Skeletal muscle cell (primary cell): ENCODE measurements around the gene PASK.

Experiments
- DNase-seq: peaks from one replicate; pipeline ENCODE4 v3.0.0-alpha.2; 2010; ENCODE audit warnings: low read depth
- H3K4me3 ChIP-seq: 2 replicates; pipeline ENCODE4 v1.5.1; 2011; ENCODE audit warnings: low read depth, mild to moderate bottlenecking, control low read depth, low read length, moderate library complexity

Gene PASK

DNA sequence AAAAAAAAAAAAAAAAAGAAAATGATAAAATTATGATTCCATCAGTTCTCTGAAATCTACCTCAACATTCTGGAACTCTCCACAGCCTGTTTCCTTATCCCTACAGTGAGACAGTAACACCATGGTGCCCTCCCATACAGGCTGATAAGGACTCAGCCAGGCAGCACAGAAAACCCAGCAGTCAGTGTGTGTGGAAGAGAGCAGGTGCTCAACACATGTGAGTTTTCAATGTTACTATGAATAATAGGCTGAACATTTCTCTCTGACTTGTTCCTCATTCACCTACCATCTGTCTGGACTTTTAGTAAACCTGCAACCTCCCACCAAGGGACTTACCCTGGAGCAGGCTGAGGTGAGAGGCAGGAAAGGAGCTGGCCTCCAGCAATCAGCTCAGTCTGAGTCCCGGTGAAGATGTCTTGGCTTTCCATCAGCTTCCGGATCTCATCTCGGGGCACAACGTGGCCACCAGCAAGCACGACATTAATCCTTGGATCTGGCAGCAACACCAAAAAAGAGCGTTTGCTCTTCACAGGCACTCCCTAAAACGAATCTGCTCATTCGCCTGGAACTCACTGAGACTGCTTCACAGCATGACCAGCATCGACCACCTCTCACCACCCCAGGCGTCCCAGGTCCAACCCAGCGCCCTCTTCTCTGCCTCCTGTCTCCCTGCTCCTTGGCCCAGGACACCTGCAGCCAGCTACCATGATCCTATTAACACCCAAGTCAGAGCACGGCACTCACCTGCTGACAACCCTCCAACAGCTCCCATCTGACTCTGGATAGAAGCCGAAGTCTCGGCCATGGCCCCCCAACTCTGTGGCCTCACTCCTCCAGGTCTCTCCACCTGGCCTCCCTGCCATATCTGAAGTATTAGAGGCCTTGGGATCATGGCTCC is 16.5 kb downstream of the PASK start:
- H3K4me3 ChIP-seq, result no peak overlapping the region
- DNase-seq, result no peak

GRCh38 chr2:241131531-241131930 is 17.7 kb downstream of the PASK start:
- no peak for DNase-seq
- no peak overlapping the region for H3K4me3 ChIP-seq

GRCh38 chr2:241130316-241130715 is 19.0 kb downstream of the PASK start:
- no peak for DNase-seq
- no peak overlapping the region for H3K4me3 ChIP-seq

DNA sequence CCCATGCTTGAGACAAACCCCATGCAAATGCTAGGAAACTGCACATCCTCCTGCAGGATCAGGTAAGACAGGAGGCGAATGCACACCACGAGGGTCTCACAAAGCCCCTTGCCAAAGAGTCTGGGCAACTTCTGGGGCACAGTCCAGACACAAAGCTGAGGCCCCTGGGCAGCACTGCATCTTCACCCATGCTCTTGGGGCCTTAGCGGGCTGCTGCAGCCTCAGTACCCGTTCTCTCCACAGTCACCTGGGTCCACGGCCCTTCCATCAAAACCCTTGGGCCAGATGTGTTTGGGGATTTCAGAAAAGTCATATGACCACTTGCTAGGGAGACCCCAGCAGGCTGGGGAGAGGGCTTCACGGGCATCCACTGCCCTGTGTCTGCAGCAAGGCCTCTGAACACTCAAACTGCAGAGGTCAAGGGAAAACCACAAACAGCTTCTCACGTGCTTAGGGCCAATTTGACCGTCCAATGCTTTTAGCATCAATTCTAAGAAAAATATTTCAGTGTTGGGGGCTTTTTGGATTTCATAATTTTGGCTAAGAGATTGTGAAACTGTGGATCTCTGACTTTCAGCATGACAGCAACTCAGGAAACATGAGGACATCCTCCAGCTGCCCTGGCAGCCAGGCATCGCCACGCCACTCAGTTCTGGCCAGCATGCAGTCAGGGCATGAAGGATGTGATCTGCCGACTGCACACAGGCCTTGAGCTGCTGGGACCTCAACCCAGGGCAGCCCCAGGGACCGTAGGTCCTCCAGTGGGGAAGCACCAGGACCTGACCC is 20.0 kb downstream of the PASK start:
- H3K4me3 ChIP-seq, result no peak overlapping the region
- no peak for DNase-seq

DNA sequence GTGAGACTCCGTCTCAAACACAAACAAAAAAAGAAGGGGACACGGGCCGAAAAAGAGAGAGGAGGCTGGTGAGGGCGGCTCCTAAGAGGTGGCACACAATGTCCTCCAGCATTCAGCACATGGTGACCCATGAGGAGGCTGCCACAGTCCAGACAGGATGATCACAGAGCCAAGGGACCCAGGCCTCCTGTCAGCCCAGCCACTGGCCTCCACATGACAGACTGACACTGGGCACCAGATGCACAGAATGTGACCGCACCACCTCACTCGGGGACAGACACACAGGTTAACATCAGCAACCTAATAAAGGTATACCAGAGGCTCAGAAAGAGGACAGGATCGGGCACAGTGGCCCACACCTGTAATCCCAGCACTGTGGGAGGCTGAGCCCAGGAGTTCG is 21.0 kb downstream of the PASK start:
- H3K4me3 ChIP-seq, result no peak overlapping the region
- DNase-seq, result no peak

GRCh38 chr2:241126771-241127202 is 22.5 kb downstream of the PASK start:
- H3K4me3 ChIP-seq, result no peak overlapping the region
- DNase-seq, result no peak

- DNase-seq, result no peak
Measured at GRCh38 chr2:241126201-241126611, 23.1 kb downstream of the PASK start.

DNA sequence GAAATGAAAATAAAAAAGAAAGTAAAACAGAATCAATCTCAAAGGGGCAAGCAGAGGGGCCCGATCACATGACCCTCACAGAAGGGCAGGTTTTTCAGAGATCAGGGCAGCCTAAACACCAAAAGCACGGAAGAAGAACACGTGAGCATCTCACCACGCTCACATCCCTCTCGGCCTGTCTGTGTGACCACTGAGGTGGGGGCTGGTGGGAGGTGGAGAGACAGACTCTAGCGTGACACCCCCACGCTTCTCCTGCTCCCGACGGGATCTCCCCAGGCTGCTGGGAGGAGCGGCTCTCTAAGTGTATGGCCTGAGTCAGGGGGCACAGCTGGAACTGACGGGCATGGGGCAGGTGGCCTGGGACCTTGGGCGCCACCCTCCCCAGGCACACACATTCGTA is 23.6 kb downstream of the PASK start:
- H3K4me3 ChIP-seq, result no peak overlapping the region
- no peak for DNase-seq

More at GRCh38 chr2:241126201-241126611, 23.1 kb downstream of the PASK start:
- H3K4me3 ChIP-seq, result no peak overlapping the region

DNA sequence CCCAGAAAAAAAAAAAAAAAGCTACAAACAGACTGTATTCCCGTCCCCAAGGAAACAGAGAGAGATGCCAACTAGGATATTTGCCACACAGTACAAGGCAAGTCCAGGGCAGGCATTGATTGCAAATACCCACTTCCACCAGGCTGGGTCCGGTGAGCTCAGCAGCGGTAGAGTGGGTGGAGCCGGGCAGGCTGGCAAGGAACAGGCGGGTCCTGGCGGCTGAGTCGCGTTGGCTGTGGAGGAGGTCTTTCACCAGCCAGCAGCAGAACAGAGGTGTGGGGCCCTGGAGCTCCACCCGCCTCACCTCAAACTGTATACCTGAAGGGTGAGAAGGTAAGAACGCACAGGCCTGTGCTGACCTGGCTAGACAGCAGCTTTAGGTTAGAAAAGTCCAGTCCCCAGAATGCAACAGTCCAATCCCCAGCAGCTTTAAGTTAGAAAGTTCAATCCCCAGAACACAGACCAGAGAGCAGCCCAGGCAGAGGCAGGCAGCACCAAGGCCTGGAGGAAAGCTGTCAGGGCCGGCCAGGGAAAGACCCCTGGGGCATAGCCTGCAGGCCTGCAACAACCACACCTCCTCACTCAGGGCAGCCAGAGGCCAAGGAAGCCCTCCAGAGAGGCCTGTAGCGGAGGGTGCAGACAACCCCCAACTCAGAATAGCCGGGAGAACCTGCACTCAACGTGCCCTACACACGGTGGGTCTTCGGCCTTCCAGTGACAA is 25.3 kb downstream of the PASK start:
- H3K4me3 ChIP-seq, result no peak overlapping the region
- no peak for DNase-seq

- no peak for DNase-seq
- H3K4me3 ChIP-seq, result no peak overlapping the region
Measured at GRCh38 chr2:241122376-241123002, 26.8 kb downstream of the PASK start.

GRCh38 chr2:241121008-241121407 is 28.3 kb downstream of the PASK start:
- no peak overlapping the region for H3K4me3 ChIP-seq
- no peak for DNase-seq

DNA sequence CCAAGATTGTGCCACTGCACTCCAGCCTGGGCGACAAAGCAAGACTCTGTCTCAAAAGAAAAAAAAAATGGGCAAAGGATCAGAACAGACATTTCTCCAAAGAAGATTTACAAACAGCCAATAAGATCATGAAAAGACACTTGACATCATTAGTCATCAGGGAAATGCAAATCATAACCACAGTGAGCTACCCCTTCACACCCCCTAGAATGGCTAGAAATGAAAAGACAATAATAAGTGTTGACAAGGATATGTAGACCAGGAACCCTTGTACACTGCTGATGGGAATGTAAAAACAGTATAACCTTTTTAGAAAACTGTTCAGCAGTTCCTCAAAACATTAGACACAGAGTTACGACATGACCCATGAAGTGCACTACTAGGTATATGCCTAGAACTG is 28.8 kb downstream of the PASK start:
- no peak overlapping the region for H3K4me3 ChIP-seq
- DNase-seq, result no peak

DNA sequence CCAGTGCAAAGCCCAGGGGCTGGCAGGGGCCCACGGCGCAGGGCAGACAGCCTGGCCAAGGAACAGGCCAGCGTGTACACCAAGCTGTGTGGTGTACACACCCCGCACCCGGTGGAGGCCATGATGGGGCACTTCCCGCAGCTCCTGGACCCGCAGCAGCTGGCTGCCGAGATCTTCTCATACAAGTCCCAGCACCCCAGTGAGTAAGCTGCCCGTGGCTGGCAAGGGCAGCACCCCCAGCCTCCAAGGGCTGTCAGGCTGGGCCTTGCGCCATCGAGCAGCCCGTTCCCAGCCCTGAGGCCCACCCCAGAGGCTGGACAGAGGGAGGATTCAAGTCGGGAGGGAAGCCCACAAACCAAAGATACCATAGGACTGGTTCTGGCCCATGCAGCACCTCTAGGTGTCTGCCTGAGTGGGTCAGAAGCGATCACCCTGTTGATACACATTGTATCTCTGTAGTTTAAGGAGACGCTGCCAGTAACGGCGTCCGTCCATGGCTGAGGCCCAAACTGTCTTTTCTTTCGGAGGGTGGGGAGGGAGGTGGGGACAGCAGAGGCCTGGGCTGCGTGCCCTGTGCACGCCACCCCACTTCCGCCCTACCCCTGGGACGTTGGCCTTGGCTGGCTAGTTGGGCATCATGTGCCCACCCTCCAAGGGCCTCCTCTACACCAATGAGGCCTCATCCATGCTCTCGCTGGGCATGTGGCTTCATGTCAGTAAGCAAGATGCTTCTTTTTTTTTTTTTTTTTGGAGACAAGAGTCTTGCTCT is 30.4 kb downstream of the PASK start:
- no peak for DNase-seq
- no peak overlapping the region for H3K4me3 ChIP-seq

GRCh38 chr2:241116606-241117560 is 32.4 kb downstream of the PASK start:
- DNase-seq, result no peak
- H3K4me3 ChIP-seq, result no peak overlapping the region

- no peak overlapping the region for H3K4me3 ChIP-seq
- no peak for DNase-seq
Measured at GRCh38 chr2:241115361-241115760, 33.9 kb downstream of the PASK start.

DNA sequence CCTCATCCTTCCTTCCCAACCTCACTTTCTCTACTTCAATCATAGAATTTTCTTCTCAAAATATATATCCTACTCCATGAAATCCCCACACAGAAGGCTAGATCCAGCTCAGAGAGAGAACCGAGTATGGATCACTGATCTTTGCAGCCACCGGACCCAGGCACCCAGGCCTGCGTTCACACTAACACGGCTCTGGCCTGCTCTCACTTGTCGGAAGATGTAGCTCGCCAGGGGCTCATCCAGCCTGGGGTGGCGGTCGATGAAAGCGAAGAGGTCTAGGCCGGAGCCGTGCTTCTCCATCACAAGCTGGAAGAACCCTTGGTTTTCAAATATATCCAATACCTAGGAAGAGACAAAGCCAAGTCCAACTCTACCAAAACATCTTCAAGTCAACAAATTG is 34.4 kb downstream of the PASK start:
- no peak for DNase-seq
- H3K4me3 ChIP-seq, result no peak overlapping the region

DNA sequence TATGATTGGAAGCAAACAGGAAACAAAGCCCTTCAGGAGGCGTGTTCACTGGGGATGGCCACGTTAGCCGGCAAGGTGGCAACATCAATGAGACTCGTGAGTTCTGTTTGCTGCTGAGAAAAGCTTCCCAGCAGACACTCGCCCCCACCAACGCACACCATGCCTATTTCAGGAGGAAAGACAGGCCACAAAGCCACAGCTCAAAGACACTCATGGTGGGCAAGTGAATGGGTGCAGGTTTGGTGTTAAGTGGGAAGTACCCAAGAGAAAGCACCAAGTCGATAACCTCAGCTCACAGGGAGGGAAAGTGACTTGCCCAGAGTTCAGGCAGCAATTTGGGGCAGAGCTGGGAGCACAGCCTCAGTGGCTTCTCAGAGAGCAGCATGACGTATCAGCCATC is 36.7 kb downstream of the PASK start:
- H3K4me3 ChIP-seq, result no peak overlapping the region
- no peak for DNase-seq

- no peak overlapping the region for H3K4me3 ChIP-seq
- DNase-seq, result no peak
Measured at GRCh38 chr2:241112046-241112445, 37.2 kb downstream of the PASK start.
